GM11168 (cell line): ENCODE measurements around the gene TMEM63A.
"Not testable (repeated sequence)": the region's sequence is repeated elsewhere in the genome, so short reads cannot be mapped to it uniquely, and the experiment has no call there.

Experiments
- in situ Hi-C: fragments of 300-500 bp; cut with MboI; formaldehyde crosslinking; loops from one replicate; pipeline ENCODE4 v1.12.0; 2022; ENCODE audit warnings: low sequenced_read_pairs; ENCODE audit not compliant: unreplicated experiment

TMEM63A gene

GRCh38 chr1:225810579-225811538 lies 71.3 kb downstream of the TMEM63A start:
- in situ Hi-C loops = not testable (repeated sequence)

GRCh38 chr1:225809842-225810578 lies 72.2 kb downstream of the TMEM63A start, which contains the start of gene EPHX1:
TSS of gene EPHX1 (plus strand) at chr1:225810124. CDS start at chr1:225828730, 18,606 bp downstream.
- in situ Hi-C loops = no loop called here

GRCh38 chr1:225808136-225808535 lies 74.0 kb downstream of the TMEM63A start:
- in situ Hi-C loops = no loop called here

GRCh38 chr1:225806736-225807135 lies 75.4 kb downstream of the TMEM63A start:
- in situ Hi-C loops = not testable (repeated sequence)

GRCh38 chr1:225806249-225806648 lies 75.9 kb downstream of the TMEM63A start:
- in situ Hi-C loops = no loop called here

GRCh38 chr1:225801146-225801545 lies 81.0 kb downstream of the TMEM63A start:
- in situ Hi-C loops = not testable (repeated sequence)

GRCh38 chr1:225796097-225796496 lies 86.1 kb downstream of the TMEM63A start:
- in situ Hi-C loops = not testable (repeated sequence)
